IMR-90 (cell line): Measurements from ENCODE around the gene ERICH6.

ENCODE experiments used
- BHLHE40 ChIP-seq: fragments of 150-350 bp; IDR thresholded peaks from 2 replicates; pipeline ENCODE4 v1.6.1; 2016; ENCODE audit warnings: mild to moderate bottlenecking, low read depth, low read length
- CEBPB ChIP-seq: IDR thresholded peaks from 2 replicates; pipeline ENCODE4 v1.6.1; 2012; ENCODE audit warnings: low read depth, low read length, improper control_type of control experiment
- CTCF ChIP-seq: conservative IDR thresholded peaks from 2 replicates; pipeline ENCODE4 v1.5.1; 2012; ENCODE audit warnings: mild to moderate bottlenecking, low read depth, low read length, improper control_type of control experiment
- ELK1 ChIP-seq: fragments of 150-350 bp; IDR thresholded peaks from 2 replicates; pipeline ENCODE4 v1.6.1; 2016; ENCODE audit warnings: low read depth, mild to moderate bottlenecking, low read length, moderate library complexity, borderline replicate concordance
- FOS ChIP-seq: fragments of 150-350 bp; IDR thresholded peaks from 2 replicates; pipeline ENCODE4 v1.6.1; 2016; ENCODE audit warnings: low read depth, low read length
- MAFK ChIP-seq: IDR thresholded peaks from 2 replicates; pipeline ENCODE4 v1.6.1; 2012; ENCODE audit warnings: low read depth, low read length, improper control_type of control experiment
- MXI1 ChIP-seq: IDR thresholded peaks from 2 replicates; pipeline ENCODE4 v1.6.1; 2012; ENCODE audit warnings: low read depth, mild to moderate bottlenecking, low read length, moderate library complexity, borderline replicate concordance
- NFE2L2 ChIP-seq: fragments of 150-350 bp; IDR thresholded peaks from 2 replicates; pipeline ENCODE4 v1.6.1; 2016; ENCODE audit warnings: low read depth, mild to moderate bottlenecking, low read length
- POLR2A ChIP-seq: IDR thresholded peaks from 2 replicates; pipeline ENCODE4 v1.6.1; 2012; ENCODE audit warnings: mild to moderate bottlenecking, low read depth, low read length
- RAD21 ChIP-seq: IDR thresholded peaks from 2 replicates; pipeline ENCODE4 v1.6.1; 2012; ENCODE audit warnings: low read length, improper control_type of control experiment
- RCOR1 ChIP-seq: IDR thresholded peaks from 2 replicates; pipeline ENCODE4 v1.6.1; 2012; ENCODE audit warnings: mild to moderate bottlenecking, low read length, improper control_type of control experiment; ENCODE audit not compliant: insufficient replicate concordance
- RFX5 ChIP-seq: IDR thresholded peaks from 2 replicates; pipeline ENCODE4 v1.8.0; 2012; ENCODE audit warnings: low read depth, mild to moderate bottlenecking, low read length, moderate library complexity
- SMC3 ChIP-seq: fragments of 150-350 bp; IDR thresholded peaks from 2 replicates; pipeline ENCODE4 v1.6.1; 2016; ENCODE audit warnings: low read depth, mild to moderate bottlenecking, antibody characterized with exemption, low read length, moderate library complexity
- USF2 ChIP-seq: fragments of 150-350 bp; IDR thresholded peaks from 2 replicates; pipeline ENCODE4 v1.6.1; 2017; ENCODE audit warnings: mild to moderate bottlenecking, antibody characterized with exemption, low read length, low read depth

- TF ChIP-seq POLR2A (peak; percentile 65), MXI1 (no peak; the same call in 1 of the 2 replicates), CTCF (0 out of 2 replicates have a peak, but pooled peaks have one; percentile 3), RCOR1 (no peak), RAD21 (no peak), ELK1 (no peak), RFX5 (no peak), MAFK (no peak), NFE2L2 (no peak), CEBPB (no peak), SMC3 (no peak), USF2 (no peak), FOS (no peak), BHLHE40 (no peak)
These were observed at the start of gene ERICH6 for GRCh38 chr3:150703756-150704344.
